Endothelial cell of umbilical vein (primary cell): Measurements from ENCODE around the gene INTS6.

ENCODE experiments used
- CTCF ChIP-seq, 2 donors: IDR thresholded peaks; 1 replicate in 1 of 2; 2 replicates in 1 of 2; pipeline ENCODE4 v1.5.1; 2011; ENCODE audit warnings: low read length in 2 of 2, mild to moderate bottlenecking in 2 of 2, moderate library complexity in 2 of 2, control low read depth in 1 of 2, inconsistent platforms in 1 of 2, low read depth in 1 of 2; ENCODE audit not compliant: insufficient read depth in 1 of 2; ENCODE audit errors: extremely low read depth in 1 of 2
- EZH2 ChIP-seq: IDR thresholded peaks from 2 replicates; pipeline ENCODE4 v1.6.1; 2012; ENCODE audit warnings: borderline replicate concordance, low read depth, mild to moderate bottlenecking, moderate library complexity, low read length, inconsistent platforms; ENCODE audit not compliant: severe bottlenecking
- MYC ChIP-seq: IDR thresholded peaks from one replicate; pipeline ENCODE4 v1.6.1; 2011; ENCODE audit warnings: mild to moderate bottlenecking, low read depth, low read length

DNA sequence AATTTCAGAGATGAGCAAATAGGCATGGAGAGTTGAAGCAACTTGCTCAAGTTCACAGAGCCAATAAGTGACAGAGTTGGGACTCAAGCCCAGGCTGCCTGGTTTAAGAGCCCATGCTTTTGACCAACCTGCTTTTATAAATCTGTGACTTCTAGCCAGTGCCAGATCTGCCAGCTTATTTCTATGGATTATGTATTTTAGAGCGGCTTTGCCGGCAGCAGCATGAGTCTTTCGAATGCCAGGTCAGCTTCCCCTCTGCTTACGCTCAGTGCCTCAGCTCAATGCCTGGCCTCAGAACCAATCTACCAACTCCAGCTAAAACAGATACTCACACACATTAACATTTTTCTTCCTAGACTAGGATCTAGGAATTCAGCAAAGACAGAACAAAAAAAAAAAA, 111.0 kb downstream of the INTS6 start:
- no peak for TF ChIP-seq CTCF (IDR thresholded peaks at IDR 0.05; ENCODE audit: extremely low read depth in 1 of 2, insufficient read depth in 1 of 2, low read depth in 1 of 2, low read length in 2 of 2)
- no peak for TF ChIP-seq MYC
- no peak for TF ChIP-seq EZH2
